HL-60 (cell line): ENCODE results near the gene CCT5.
"Not testable (repeated sequence)": the region's sequence is repeated elsewhere in the genome, so short reads cannot be mapped to it uniquely, and the experiment has no call there.

Experiments used
- DNase-seq, 2 experiments: peaks; one replicate each; pipeline ENCODE4 v3.0.0-alpha.2; 2010 to 2020; ENCODE audit warnings: low read depth in 1 of 2, low spot score in 1 of 2
- H3K27ac ChIP-seq: fragments of 250-450 bp; sonication (Bioruptor Pico); replicated peaks from 2 replicates; pipeline ENCODE4 v1.5.1; 2020; ENCODE audit warnings: mild to moderate bottlenecking, moderate library complexity
- H3K27me3 ChIP-seq: fragments of 250-450 bp; sonication (Bioruptor Pico); 2 replicates; pipeline ENCODE4 v1.5.1; 2021; ENCODE audit warnings: mild to moderate bottlenecking, moderate library complexity; ENCODE audit not compliant: insufficient read depth, poor library complexity, severe bottlenecking
- H3K4me3 ChIP-seq: replicated peaks from 2 replicates; pipeline ENCODE4 v1.5.1; 2011; ENCODE audit warnings: mild to moderate bottlenecking, control low read depth, low read length; ENCODE audit not compliant: insufficient read depth
- CTCF ChIP-seq: IDR thresholded peaks from one replicate; pipeline ENCODE4 v1.5.1; 2011; ENCODE audit warnings: low read length, control low read depth, inconsistent platforms; ENCODE audit not compliant: insufficient read depth
- GABPA ChIP-seq: IDR thresholded peaks from 2 replicates; pipeline ENCODE4 v1.6.1; 2012; ENCODE audit warnings: low read depth
- POLR2AphosphoS5 ChIP-seq: IDR thresholded peaks from 2 replicates; pipeline ENCODE4 v1.6.1; 2012; ENCODE audit warnings: low read depth
- REST ChIP-seq: IDR thresholded peaks from 2 replicates; pipeline ENCODE4 v1.6.1; 2012; ENCODE audit warnings: low read depth; ENCODE audit not compliant: insufficient replicate concordance
- SPI1 ChIP-seq: IDR thresholded peaks from 2 replicates; pipeline ENCODE4 v1.6.1; 2012; ENCODE audit warnings: low read depth, mild to moderate bottlenecking, borderline replicate concordance

The CCT5 gene

DNA sequence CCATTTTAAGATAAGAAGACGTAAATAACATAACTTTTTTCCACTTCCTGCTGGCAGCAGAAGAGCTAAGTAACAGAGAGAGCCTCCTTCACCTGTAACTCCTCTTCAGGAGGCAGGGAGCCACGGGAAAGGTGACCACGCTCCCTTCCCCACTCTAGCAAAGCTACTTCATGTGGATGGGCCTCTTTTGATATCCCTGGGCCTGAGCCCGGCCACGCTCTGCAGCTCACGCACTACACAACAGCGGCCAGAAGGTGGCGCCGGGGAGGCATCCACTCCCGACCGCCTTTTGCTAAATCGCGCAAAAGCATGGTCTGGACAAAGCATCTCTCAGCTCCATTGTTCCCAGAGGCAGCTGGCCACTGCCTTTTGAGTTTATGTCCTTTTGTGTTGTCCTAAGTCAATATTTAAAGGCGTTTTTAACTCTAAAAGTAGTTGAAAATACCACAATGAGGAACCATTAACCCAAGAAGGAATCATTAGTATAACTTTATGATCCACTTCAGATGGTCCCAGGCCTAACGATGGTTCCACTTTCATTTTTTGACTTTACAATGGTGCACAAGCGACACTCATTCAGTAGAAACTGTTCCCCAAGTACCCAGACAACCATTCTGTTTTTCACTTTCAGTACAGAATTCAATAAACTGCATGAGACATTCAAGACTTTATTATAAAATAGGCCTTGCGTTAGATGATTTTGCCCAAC is 34.0 kb downstream of the CCT5 start:
- Histone ChIP-seq H3K4me3 (no peak overlapping the region), H3K27ac (no peak overlapping the region), H3K27me3 (no peaks in the 10 kb centered on the region)
- DNase-seq, result peak in 1 of 2 experiments; percentile 81
- no peak for TF ChIP-seq REST
- TF ChIP-seq SPI1, result no peak
- TF ChIP-seq CTCF, result peak; percentile 77
- no peak for TF ChIP-seq GABPA
- TF ChIP-seq POLR2AphosphoS5, result no peak

DNA sequence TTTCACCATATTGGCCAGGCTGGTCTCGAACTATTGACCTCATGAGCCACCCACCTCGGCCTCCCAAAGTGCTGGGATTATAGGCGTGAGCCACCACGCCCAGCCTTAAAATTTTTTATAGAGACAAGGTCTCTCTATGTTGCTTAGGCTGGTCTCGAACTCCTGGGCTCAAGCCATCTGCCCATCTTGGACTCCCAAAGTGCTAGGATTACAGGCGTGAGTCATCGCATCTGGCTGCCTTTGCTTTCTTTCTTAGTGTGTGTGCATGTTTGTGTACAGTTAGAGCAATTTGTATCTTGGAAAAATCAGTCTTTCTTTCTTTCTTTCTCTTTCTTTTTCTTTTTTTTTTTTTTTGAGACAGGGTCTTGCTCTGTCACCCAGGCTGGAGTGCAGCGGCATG is 35.3 kb downstream of the CCT5 start:
- H3K27ac ChIP-seq, H3K27me3 ChIP-seq, H3K4me3 ChIP-seq, DNase-seq: not testable (repeated sequence)

- H3K4me3 ChIP-seq, result no peak overlapping the region
- DNase-seq, result no peak
- H3K27me3 ChIP-seq, result no peaks in the 10 kb centered on the region
- no peak overlapping the region for H3K27ac ChIP-seq
- TF ChIP-seq GABPA (no peak), SPI1 (no peak)
Measured at GRCh38 chr5:10286162-10286861, 36.2 kb downstream of the CCT5 start.

- Histone ChIP-seq H3K27ac (no peak overlapping the region), H3K27me3 (no peaks in the 10 kb centered on the region), H3K4me3 (no peak overlapping the region)
- no peak for DNase-seq
- no peak for TF ChIP-seq SPI1
- no peak for TF ChIP-seq REST
- TF ChIP-seq CTCF, result no peak
- TF ChIP-seq POLR2AphosphoS5, result no peak
- TF ChIP-seq GABPA, result no peak
Measured at GRCh38 chr5:10286862-10287227, 36.8 kb downstream of the CCT5 start.
